HG02970 (cell line): ENCODE data around the gene LBR.

Experiments
- ATAC-seq: cut with Tn5 transposase; IDR thresholded peaks from one replicate; pipeline ENCODE4 v1.9.1; 2021; ENCODE audit warnings: mild to moderate bottlenecking, moderate library complexity, moderate number of reproducible peaks; ENCODE audit not compliant: unreplicated experiment, low FRiP score

Gene LBR

GRCh38 chr1:225446981-225447615, 19.3 kb upstream of the LBR start:
- no peak for ATAC-seq

- no peak for ATAC-seq
Observed at GRCh38 chr1:225446595-225446960, 18.7 kb upstream of the LBR start.

GRCh38 chr1:225445639-225446594, 18.1 kb upstream of the LBR start:
- ATAC-seq, result no peak

- no peak for ATAC-seq
Observed at GRCh38 chr1:225442123-225442505, 14.3 kb upstream of the LBR start.

GRCh38 chr1:225441314-225442122, 13.7 kb upstream of the LBR start:
- ATAC-seq, result no peak

- ATAC-seq, result no peak
Observed at GRCh38 chr1:225440380-225441221, 12.8 kb upstream of the LBR start.

- ATAC-seq, result no peak
Observed at GRCh38 chr1:225437710-225438437, 10.0 kb upstream of the LBR start.

GRCh38 chr1:225435957-225436392, 8.1 kb upstream of the LBR start:
- peak; percentile 46 for ATAC-seq

- no peak for ATAC-seq
Observed at GRCh38 chr1:225435487-225435886, 7.6 kb upstream of the LBR start.

- no peak for ATAC-seq
Observed at GRCh38 chr1:225435076-225435475, 7.2 kb upstream of the LBR start.

GRCh38 chr1:225434046-225434445, 6.2 kb upstream of the LBR start:
- no peak for ATAC-seq

GRCh38 chr1:225431081-225431863, 3.4 kb upstream of the LBR start:
- no peak for ATAC-seq

GRCh38 chr1:225430301-225430700, 2.5 kb upstream of the LBR start:
- no peak for ATAC-seq

- ATAC-seq, result peak; percentile 2
Observed at GRCh38 chr1:225428881-225429455, 1.1 kb upstream of the LBR start.

GRCh38 chr1:225428068-225428880, 436 bp upstream of the LBR start:
- ATAC-seq, result peak; percentile 93

- ATAC-seq, result no peak
Observed at GRCh38 chr1:225426395-225427234, 1.2 kb downstream of the LBR start.
